ENCODE results near the gene CDK5RAP2.
"Not testable (repeated sequence)": the region's sequence is repeated elsewhere in the genome, so short reads cannot be mapped to it uniquely, and the experiment has no call there.

CDK5RAP2 gene

DNA sequence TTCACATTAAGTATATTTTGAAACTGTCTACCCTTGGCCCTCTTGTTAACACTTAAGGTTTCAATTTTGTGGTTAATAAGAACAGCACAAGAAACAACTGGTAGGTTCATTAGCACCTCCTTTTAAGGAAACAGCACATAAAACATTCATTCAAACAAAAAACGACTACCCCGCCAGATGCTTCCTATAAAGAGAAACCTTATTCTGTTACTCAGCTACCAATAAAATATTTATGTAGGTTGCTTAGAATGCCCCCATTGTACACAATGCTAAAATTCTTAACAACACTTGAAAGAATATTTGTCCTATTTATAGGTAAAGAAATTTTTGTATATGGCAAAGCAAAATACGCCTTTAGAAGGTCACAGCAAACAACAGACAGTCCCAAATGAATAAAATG is 23.2 kb downstream of the CDK5RAP2 start:
- H3K27me3 ChIP-seq (ENCODE audit: insufficient read depth, poor library complexity, severe bottlenecking) = no peaks in the 10 kb centered on the region
- TF ChIP-seq GABPA (IDR thresholded peaks at IDR 0.05; ENCODE audit: low read depth) (no peak), POLR2AphosphoS5 (IDR thresholded peaks at IDR 0.05; ENCODE audit: low read depth) (no peak), SPI1 (IDR thresholded peaks at IDR 0.05; ENCODE audit: borderline replicate concordance, low read depth) (no peak)
- TF ChIP-seq, protein P1, sequence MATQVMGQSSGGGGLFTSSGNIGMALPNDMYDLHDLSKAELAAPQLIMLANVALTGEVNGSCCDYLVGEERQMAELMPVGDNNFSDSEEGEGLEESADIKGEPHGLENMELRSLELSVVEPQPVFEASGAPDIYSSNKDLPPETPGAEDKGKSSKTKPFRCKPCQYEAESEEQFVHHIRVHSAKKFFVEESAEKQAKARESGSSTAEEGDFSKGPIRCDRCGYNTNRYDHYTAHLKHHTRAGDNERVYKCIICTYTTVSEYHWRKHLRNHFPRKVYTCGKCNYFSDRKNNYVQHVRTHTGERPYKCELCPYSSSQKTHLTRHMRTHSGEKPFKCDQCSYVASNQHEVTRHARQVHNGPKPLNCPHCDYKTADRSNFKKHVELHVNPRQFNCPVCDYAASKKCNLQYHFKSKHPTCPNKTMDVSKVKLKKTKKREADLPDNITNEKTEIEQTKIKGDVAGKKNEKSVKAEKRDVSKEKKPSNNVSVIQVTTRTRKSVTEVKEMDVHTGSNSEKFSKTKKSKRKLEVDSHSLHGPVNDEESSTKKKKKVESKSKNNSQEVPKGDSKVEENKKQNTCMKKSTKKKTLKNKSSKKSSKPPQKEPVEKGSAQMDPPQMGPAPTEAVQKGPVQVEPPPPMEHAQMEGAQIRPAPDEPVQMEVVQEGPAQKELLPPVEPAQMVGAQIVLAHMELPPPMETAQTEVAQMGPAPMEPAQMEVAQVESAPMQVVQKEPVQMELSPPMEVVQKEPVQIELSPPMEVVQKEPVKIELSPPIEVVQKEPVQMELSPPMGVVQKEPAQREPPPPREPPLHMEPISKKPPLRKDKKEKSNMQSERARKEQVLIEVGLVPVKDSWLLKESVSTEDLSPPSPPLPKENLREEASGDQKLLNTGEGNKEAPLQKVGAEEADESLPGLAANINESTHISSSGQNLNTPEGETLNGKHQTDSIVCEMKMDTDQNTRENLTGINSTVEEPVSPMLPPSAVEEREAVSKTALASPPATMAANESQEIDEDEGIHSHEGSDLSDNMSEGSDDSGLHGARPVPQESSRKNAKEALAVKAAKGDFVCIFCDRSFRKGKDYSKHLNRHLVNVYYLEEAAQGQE (IDR thresholded peaks at IDR 0.05; ENCODE audit: insufficient replicate concordance, low read depth) = no peak
- TF ChIP-seq, protein P2, sequence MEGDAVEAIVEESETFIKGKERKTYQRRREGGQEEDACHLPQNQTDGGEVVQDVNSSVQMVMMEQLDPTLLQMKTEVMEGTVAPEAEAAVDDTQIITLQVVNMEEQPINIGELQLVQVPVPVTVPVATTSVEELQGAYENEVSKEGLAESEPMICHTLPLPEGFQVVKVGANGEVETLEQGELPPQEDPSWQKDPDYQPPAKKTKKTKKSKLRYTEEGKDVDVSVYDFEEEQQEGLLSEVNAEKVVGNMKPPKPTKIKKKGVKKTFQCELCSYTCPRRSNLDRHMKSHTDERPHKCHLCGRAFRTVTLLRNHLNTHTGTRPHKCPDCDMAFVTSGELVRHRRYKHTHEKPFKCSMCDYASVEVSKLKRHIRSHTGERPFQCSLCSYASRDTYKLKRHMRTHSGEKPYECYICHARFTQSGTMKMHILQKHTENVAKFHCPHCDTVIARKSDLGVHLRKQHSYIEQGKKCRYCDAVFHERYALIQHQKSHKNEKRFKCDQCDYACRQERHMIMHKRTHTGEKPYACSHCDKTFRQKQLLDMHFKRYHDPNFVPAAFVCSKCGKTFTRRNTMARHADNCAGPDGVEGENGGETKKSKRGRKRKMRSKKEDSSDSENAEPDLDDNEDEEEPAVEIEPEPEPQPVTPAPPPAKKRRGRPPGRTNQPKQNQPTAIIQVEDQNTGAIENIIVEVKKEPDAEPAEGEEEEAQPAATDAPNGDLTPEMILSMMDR (IDR thresholded peaks at IDR 0.05; ENCODE audit: insufficient read depth, low read length) = no peak
- DNase-seq (ENCODE audit: low read depth in 1 of 2, low spot score in 1 of 2) = no peak
- H3K27ac ChIP-seq (replicated peaks) = no peak overlapping the region
- H3K4me3 ChIP-seq (replicated peaks; ENCODE audit: insufficient read depth, low read length) = no peak overlapping the region

DNA sequence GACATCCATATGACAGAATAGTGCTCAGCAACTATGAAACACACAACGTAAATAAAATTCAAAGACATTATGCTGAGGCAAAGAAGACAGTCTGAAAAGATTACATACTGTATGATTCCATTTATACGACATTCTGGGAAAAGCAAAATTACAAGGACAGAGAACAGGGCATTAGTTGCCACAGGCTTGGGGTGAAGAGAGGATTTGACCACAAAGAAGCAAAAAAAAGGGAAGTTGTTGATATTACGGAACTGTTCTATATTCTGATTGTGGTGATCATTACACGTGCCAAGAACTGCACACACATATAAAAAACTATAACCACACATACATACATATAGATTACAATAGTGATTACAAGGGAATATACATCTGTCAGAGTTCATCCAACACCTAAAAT is 24.1 kb downstream of the CDK5RAP2 start:
- DNase-seq (ENCODE audit: low read depth in 1 of 2, low spot score in 1 of 2) = peak in 1 of 2 experiments; percentile 56
- TF ChIP-seq, protein P2 (IDR thresholded peaks at IDR 0.05; ENCODE audit: insufficient read depth, low read length) = no peak
- TF ChIP-seq GABPA (IDR thresholded peaks at IDR 0.05; ENCODE audit: low read depth) = no peak; the same call in 1 of the 2 replicates
- peak; percentile 83; the same call in 1 of the 2 replicates for TF ChIP-seq SPI1 (IDR thresholded peaks at IDR 0.05; ENCODE audit: borderline replicate concordance, low read depth)
- TF ChIP-seq POLR2AphosphoS5 (IDR thresholded peaks at IDR 0.05; ENCODE audit: low read depth) = no peak
- Histone ChIP-seq H3K27me3 (ENCODE audit: insufficient read depth, poor library complexity, severe bottlenecking) (no peaks in the 10 kb centered on the region), H3K27ac (replicated peaks) (no peak overlapping the region), H3K4me3 (replicated peaks; ENCODE audit: insufficient read depth, low read length) (no peak overlapping the region)

DNA sequence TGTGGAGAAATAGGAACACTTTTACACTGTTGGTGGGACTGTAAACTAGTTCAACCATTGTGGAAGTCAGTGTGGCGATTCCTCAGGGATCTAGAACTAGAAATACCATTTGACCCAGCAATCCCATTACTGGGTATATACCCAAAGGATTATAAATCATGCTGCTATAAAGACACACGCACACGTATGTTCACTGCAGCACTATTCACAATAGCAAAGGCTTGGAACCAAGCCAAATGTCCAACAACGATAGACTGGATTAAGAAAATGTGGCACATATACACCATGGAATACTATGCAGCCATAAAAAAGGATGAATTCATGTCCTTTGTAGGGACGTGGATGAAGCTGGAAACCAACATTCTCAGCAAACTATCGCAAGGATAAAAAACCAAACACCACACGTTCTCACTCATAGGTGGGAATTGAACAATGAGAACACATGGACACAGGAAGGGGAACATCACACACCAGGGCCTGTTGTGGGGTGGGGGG is 27.7 kb downstream of the CDK5RAP2 start:
- DNase-seq (ENCODE audit: low read depth in 1 of 2, low spot score in 1 of 2); H3K4me3 ChIP-seq (replicated peaks; ENCODE audit: insufficient read depth, low read length); H3K27ac ChIP-seq (replicated peaks); H3K27me3 ChIP-seq (ENCODE audit: insufficient read depth, poor library complexity, severe bottlenecking): not testable (repeated sequence)

DNA sequence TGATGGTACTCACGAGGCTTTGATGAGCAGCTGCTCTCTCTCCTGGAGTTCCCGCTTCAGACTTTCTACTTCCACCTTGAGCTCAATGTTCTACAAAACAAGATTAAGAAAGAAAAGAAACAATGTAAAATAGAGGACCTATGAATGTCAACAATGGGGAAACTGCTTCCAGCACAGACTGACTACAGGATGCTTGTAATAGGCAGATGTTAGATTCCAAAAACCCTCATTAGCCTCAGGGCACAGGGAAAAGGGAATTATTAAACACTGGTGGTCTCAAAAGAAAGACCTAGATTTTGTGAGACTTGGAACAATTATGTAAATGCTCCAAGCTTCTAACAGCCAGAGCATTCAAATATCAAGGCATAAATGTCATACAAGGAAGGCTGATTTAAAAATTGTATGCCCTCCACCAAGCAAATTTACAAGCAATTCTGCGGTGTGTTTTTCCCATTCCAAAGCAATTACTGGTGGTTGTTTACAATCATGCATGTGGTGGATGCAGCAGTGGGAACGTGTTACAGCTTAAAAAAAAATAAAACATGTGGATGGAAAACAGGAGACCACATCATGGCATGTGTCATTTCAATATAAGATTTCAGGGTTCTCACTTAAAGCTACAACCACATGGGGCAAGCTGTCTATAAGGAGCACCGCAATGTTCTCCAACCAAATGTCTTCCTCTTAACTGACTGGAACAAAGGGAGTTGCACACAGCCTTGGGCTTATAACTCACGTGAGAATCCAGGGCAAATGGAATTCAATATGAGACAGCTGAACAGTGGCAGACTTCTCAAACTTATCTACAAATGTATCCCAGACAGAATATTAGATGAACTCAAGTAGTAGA is 34.0 kb downstream of the CDK5RAP2 start:
- H3K27me3 ChIP-seq (ENCODE audit: insufficient read depth, poor library complexity, severe bottlenecking) = no peaks in the 10 kb centered on the region
- no peak overlapping the region for H3K27ac ChIP-seq (replicated peaks)
- no peak for TF ChIP-seq POLR2AphosphoS5 (IDR thresholded peaks at IDR 0.05; ENCODE audit: low read depth)
- TF ChIP-seq SPI1 (IDR thresholded peaks at IDR 0.05; ENCODE audit: borderline replicate concordance, low read depth) = no peak
- TF ChIP-seq, protein P2 (IDR thresholded peaks at IDR 0.05; ENCODE audit: insufficient read depth, low read length) = no peak
- no peak for TF ChIP-seq GABPA (IDR thresholded peaks at IDR 0.05; ENCODE audit: low read depth)
- TF ChIP-seq, protein P1 (IDR thresholded peaks at IDR 0.05; ENCODE audit: insufficient replicate concordance, low read depth) = no peak
- DNase-seq (ENCODE audit: low read depth in 1 of 2, low spot score in 1 of 2) = no peak
- H3K4me3 ChIP-seq (replicated peaks; ENCODE audit: insufficient read depth, low read length) = no peak overlapping the region
